Activated gamma-delta T cell (primary cell): Measurements from ENCODE around the gene SCYL3.
"Not testable (repeated sequence)": the region's sequence is repeated elsewhere in the genome, so short reads cannot be mapped to it uniquely, and the experiment has no call there.

ENCODE experiments used
- DNase-seq: peaks from one replicate; lab custom pipeline; 2025; lab: John Stamatoyannopoulos, UW

The SCYL3 gene

DNA sequence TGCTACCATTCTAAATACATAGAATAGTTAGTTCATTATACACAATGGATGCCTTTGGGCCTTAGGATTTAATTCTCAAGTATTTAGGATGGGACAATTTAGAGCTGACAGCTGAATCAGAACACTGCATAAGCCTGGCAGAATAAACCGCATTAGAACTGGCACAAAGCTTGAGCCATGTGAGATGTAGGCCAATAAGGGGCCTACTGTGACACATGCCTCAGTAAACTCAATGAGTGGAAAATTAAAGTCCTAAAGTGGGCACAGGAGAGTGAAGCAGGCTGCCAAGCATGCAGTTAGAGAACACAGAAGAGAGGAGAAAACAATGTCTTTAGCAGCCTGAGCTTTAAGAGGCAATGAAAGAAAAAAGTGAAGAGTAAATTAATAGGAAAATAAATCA is 24.3 kb downstream of the SCYL3 start:
- DNase-seq: no peak

DNA sequence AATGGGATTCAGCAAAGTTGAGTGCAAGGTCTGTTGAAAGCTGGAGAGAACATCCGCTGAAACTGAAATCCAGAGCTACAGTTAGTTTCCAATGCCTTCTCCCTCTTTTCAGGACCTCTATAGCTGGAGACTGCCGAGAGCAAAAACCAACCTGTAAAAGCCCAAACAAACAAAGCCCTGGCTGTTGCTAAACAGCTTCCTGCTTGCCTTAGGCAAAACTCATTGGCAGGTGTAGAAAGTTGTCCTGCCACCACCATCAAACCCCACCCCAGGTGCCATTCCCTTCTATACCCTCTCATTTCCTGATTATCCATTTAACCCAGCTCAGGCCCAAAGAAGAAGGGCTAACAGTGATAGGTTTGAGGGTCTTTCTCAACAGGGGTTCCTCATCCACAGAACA is 24.7 kb downstream of the SCYL3 start:
- DNase-seq: no peak

DNA sequence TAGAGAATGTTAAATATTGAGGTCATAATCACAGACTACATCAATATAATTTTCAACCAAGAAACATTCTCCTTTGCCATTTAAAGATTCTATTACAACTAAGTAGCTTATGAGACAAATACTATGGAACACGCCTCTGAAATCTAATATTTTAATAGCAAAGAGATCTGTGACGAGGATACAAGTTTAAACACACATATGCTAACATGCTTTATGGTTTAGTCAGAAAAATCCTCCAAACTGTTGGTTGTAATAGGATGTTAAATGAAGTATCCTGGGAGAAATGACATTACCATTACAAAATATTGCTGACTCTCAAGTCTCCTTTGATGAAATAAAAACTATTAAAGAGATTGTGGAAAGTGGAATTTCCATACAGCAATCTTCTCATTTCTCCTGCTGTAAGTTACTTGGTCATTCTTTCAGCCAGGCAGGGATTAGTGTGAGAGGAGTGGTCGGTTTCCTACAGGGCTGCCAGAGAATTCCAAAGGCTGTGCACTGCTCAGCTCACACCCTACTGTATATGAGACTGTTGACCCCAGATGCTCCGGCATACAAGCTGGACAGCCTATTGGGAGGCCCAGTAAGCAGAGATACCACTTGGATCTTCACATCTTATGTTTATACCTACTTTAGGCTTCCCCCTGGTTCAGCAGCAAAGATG is 26.6 kb downstream of the SCYL3 start:
- DNase-seq: no peak

- no peak for DNase-seq
Observed at GRCh38 chr1:169866577-169866976, 27.1 kb downstream of the SCYL3 start.

DNA sequence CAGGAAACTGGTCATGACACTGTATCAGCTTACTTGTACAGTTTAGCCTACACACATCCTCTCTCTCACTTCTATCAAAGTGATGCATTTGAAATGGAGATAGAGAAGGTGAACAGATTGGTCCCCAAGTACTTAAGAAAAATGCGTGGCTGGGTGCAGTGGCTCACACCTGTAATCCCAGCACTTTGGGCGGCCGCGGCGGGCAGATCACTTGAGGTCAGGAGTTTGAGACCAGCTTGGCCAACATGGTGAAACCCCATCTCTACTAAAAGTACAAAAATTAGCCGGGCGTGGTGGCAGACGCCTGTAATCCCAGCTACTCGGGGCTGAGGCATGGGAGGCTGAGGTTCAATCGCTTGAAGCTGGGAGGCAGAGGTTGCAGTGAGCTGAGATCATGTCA is 29.2 kb downstream of the SCYL3 start:
- not testable (repeated sequence) for DNase-seq

- no peak for DNase-seq
Observed at GRCh38 chr1:169860750-169861149, 32.9 kb downstream of the SCYL3 start.

DNA sequence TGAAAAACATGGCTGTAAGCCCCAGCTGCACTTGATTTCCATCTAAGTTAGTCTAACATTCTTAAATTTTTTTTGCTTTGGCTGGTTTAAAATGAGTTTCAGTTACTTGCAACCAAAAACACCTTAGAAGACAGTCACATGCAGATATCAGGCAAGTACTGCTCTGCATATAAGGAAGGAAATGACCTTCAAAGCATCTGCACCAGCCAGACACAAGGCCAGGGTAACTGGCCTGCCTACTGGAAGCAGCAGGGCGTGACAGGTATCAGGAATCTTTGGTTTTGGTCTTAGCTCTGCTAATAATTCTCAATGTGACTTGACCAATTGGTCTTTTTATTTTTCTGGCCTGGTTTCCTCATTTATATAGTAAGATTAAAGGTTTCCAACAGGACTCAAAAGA is 33.5 kb downstream of the SCYL3 start:
- DNase-seq: no peak

GRCh38 chr1:169859001-169859400 is 34.7 kb downstream of the SCYL3 start:
- no peak for DNase-seq

GRCh38 chr1:169858467-169858866 is 35.2 kb downstream of the SCYL3 start:
- no peak for DNase-seq

DNA sequence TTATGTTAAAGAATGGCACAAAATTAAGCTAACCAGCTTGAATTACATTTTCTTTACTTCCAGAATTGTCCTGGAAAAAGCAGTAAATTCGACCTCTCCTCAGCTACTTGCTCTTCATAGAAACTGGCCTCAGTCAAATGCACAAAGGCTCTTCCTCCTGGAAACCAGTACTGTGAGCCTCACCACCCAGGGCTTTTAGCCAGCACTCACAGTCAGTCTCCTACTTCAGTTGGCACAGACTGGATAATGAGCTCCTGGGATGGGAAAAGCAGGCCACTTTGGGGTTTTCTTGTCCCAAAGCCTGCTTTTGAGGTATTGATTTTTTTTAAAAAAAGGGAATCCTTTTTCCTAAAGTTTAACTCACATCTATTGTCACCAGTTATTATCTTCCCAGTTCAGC is 40.4 kb downstream of the SCYL3 start:
- no peak for DNase-seq

DNA sequence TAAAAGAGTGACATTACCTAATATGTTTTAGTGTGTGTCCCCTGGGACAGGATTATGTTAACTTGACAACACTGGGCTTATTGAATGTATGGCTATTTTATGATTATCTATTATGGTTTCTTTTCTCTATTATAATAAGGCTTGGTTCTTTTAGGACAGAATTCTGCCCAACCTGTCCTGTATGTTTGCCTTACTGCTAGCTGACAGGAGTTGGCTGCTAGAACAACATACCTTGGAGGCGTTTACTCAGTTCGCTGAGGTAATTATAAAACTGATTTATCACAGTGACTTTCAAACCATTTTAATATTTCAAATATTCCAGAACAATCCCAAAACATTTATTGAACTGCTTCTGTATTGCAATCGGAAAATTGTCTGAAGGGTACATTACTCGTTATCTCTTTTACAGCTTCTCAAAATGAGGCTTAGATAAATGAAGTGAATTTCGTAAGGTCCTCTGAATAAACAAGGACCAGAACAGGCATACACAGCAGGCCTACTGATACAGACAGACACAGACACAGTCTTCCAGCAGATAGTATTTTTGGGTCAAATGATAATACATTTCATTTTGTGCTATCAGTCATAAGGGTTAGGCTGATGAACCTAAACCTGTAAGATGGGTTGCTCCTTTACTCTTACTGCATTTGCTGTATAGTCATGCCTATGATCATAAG is 44.2 kb downstream of the SCYL3 start:
- no peak for DNase-seq

GRCh38 chr1:169848456-169848855 is 45.2 kb downstream of the SCYL3 start:
- no peak for DNase-seq

GRCh38 chr1:169844941-169845608 is 48.6 kb downstream of the SCYL3 start:
- no peak for DNase-seq

DNA sequence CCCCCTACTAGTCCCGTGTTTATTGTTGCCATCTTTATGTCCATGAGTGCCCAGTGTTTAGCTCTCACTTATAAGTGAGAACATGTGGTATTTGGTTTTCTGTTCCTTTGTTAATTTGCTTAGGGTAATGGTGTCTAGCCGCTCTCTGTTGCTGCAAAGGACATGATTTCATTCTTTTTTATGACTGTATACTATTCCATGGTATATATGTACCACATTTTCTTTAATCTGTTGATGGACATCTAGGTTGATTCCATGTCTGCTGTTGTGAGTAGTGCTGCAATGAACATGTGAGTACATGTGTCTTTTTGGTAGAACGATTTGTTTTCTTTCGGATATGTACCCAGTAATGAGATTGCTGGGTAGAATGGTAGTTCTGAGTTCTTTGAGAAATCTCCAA is 54.8 kb downstream of the SCYL3 start:
- no peak for DNase-seq

GRCh38 chr1:169836198-169836597 is 57.5 kb downstream of the SCYL3 start:
- DNase-seq: no peak

GRCh38 chr1:169835647-169836046 is 58.0 kb downstream of the SCYL3 start:
- DNase-seq: no peak

- DNase-seq: no peak
Observed at GRCh38 chr1:169834869-169835268, 58.8 kb downstream of the SCYL3 start.

- DNase-seq: no peak
Observed at GRCh38 chr1:169833179-169833901, 60.4 kb downstream of the SCYL3 start.

- DNase-seq: no peak
Observed at GRCh38 chr1:169829671-169830070, 64.0 kb downstream of the SCYL3 start.

DNA sequence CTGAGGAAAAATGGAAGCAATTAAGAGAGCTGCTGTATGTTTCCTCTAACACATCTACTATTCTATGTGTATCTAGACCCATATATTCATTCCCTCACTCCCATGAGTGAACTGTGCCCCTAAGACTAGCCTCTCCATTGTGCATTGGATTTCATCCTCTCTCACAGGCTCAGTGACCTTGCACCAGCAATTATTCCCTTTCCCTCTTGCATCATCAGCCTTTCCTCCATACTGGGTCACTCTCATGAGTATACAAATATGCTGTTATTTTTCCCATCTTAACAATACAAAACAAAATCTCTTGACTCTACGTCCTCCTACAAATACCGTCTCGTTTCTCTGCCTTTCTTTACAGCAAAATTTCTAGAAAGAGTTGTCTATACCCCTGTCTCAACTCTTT is 69.5 kb downstream of the SCYL3 start:
- no peak for DNase-seq

DNA sequence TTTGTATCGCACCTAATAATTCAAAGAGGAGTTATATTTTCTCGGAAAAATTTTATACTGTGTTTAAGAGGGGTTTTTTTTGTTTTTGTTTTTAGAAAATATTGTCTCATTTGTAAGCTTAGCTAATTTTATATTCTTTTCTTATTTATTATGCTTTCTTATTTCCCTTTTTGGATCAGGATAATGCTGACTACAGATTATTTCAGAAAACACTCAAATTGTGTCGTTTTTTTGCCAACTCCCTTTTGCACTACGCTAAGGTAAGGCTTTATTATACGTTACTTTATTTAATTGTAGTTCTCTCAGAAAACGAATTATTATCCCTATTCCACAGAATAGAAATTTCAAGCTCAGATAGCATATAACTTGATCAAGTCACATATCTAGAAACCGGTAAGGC is 72.2 kb downstream of the SCYL3 start:
- DNase-seq: no peak

- DNase-seq: no peak
Observed at GRCh38 chr1:169816617-169817016, 77.1 kb downstream of the SCYL3 start.

- no peak for DNase-seq
Observed at GRCh38 chr1:169814265-169814664, 79.4 kb downstream of the SCYL3 start.
